HG02884 (cell line): Measurements from ENCODE around the gene GALNT8.
"Not testable (repeated sequence)": the region's sequence is repeated elsewhere in the genome, so short reads cannot be mapped to it uniquely, and the experiment has no call there.

Experiments
- ATAC-seq: cut with Tn5 transposase; IDR thresholded peaks from one replicate; pipeline ENCODE4 v1.9.1; 2021; ENCODE audit warnings: mild to moderate bottlenecking, moderate library complexity; ENCODE audit not compliant: unreplicated experiment

Gene GALNT8

DNA sequence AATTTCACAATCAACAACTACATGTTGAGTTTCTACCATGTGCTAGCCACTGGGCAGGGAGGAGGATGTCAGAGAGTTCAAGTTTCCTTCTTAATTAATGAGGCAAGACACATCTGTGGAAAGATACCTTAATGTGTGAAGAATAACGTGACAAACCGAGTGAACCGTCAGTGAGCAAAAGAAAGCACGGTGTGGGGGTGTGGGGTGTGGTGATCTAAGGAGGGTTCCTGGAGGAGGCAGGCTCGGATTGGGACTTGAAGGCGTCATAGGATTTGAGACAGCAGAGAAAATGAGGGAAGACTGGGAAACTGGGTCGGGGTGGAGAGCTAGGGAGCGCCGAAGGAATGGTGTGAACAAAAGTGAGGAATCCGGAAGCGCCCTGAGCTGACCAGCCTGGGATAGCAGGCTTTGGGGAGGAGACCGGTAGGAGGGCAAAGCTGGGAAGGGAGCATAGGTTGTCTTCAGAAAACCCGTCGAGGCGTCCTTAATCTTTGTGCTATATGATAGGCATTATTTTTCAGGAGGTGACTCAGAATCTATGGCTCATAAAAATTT lies 22.3 kb downstream of the GALNT8 start:
- no peak for ATAC-seq

GRCh38 chr12:4743046-4743445 lies 22.8 kb downstream of the GALNT8 start:
- ATAC-seq = no peak

DNA sequence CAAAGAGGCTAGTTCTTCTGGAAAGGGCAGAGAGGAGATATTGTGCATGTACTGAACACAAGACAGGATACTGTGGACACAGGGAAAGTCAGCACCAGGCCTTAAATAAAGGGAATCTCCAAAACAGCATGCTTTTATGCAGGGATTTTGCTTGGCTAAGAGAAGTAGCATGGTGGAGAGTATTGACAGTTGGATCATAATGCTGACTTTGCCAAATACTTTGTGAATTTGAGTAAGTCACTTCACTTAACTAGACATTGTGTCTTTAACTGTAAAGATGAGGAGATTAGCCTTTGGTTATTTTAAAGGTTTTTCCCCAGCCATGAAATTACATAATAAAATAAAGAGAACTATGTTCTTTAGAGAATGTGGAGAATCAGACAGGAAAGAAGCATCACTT lies 24.5 kb downstream of the GALNT8 start:
- no peak for ATAC-seq

DNA sequence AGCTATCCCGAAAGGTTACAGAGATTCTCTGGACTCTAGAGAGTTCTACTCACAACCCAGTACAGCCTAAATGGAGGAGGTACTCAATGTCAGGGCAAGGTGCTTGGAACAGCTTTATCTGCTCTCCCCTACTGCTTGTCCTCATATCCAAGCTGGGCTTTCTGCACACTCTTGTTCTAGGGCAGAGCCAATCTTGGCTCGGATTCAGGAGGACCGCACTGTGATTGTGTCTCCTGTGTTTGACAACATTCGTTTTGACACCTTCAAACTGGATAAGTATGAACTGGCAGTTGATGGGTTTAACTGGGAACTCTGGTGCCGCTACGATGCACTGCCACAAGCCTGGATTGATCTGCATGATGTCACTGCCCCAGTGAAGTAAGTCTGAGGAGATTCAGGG lies 25.0 kb downstream of the GALNT8 start:
- no peak for ATAC-seq

DNA sequence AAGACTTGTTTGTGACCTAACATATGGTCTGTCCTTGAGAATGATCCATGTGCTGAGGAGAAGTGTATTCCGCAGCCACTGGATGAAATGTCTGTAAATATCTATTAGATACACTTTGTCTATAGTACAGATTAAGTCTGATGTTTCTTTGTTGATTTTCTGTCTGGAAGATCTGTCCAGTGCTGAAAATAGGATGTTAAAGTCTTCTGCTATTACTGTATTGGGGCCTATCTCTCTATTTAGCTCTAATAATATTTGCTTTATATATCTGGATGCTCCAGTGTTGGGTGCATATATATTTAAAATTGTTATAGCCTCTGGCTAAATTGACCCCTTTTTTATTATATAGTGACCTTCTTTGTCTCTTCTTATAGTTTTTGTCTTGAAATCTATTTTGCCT lies 31.5 kb downstream of the GALNT8 start:
- ATAC-seq = not testable (repeated sequence)

DNA sequence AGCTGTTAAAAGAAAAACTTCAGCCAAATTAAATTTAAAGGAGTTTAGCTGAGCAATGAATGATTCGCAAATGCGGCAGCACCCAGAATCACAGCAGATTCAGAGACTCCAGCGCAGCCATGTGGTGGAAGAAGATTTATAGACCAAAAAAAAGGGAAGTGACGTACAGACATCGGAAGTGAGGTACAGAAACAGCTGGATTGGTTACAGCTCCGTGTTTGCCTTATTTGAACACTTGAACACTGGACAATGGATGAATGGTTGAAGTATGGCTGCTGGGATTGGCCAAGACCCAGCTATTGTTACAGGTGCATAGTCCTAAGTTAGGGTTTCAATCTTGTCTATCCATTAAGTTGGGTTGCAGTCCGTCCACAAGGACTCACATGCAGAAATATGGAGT lies 42.6 kb downstream of the GALNT8 start:
- no peak for ATAC-seq

DNA sequence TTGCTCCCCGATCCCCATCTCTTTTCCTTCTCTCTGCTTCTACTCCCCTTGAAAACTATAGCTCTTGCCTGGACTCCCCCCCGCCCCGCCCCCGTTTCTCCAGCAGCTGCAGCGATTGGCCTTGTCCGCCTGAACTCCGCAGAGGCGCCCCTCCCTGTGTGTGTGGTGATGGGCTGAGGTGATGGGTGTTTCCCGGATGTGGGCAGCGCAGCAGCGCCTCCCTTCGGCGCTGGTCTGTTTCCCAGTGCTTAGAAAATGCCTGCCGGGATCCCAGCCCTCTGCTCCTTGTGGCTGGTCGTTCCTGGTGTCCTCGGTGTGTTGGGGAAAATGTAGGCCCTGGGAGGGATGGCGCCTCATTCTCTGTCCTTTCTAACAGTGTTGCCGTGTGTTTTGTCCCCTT lies 43.3 kb downstream of the GALNT8 start:
- no peak for ATAC-seq

DNA sequence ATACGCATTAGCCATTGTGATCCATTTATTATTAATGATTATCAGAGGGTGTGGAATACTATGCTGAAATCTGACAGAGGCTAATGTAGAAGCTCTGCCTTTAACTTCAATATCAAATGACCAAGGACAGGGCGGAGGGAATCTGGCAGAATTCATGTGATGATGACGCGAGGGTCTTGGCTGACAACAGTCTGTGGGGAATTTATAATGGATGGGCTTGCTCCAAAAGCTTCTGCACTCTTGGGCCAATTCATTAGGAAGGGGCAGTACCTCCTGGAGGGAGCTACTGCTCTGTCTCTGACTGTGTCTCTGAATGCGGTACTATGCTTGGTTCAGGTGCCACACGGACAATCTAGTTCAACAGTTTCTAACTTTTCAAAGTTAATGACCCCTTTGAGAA lies 46.2 kb downstream of the GALNT8 start:
- ATAC-seq = no peak

DNA sequence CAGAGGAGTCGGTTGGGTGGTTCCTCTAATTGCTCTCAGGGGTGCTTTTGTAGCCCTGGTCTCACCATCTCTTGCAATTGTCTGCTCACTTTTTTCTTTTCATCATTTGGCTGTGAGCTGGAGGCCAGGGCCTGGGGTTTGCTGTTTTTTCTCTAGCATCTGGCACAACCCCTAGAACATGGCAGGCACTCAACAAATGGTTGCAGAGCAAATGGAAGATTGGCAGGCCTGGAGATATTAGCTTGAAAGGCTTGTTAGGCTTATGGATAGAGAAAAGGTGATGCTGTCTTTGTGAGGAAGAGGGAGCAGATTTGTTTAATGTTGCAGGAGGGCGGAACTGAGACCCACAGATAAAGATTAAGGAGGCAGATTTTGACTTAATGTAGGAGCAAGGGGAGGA lies 47.0 kb downstream of the GALNT8 start:
- no peak for ATAC-seq

DNA sequence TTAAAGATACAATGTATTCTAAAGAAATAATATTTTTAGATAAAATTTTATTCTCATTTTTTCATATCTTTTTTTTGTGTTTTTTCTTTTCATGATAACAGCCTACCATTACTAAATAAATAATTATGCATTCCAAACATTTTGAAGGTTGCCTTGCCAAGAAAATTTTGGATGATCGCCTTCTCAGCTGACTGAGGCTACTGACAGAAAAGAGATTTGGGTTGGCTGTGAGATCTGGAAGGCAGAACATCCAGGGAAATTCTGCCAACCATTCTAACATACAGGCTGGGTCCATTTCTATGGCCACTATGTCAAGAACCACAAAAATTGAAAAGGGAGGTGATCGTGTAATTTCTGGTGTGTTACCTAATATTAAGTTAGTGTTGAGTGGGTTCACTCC lies 48.1 kb downstream of the GALNT8 start:
- ATAC-seq = no peak

DNA sequence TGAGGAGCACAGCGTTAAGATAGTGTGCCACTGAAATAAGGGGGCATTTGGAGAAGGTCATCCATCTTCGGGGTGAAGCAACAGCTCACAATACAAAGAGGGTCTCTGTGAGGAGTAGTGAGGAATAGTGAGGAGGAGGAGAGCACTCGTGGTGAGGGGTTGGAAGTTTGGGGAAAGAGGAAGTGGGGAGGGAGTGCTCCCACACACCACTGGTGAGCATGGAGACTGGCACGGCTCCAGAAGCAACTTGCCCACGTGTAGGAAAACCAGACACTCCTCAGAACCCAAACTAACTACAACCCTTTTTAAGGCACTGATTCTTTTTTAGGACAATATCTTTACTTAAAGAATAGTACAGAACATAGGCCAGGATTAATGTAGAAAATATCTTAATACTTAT lies 48.9 kb downstream of the GALNT8 start:
- ATAC-seq = no peak

DNA sequence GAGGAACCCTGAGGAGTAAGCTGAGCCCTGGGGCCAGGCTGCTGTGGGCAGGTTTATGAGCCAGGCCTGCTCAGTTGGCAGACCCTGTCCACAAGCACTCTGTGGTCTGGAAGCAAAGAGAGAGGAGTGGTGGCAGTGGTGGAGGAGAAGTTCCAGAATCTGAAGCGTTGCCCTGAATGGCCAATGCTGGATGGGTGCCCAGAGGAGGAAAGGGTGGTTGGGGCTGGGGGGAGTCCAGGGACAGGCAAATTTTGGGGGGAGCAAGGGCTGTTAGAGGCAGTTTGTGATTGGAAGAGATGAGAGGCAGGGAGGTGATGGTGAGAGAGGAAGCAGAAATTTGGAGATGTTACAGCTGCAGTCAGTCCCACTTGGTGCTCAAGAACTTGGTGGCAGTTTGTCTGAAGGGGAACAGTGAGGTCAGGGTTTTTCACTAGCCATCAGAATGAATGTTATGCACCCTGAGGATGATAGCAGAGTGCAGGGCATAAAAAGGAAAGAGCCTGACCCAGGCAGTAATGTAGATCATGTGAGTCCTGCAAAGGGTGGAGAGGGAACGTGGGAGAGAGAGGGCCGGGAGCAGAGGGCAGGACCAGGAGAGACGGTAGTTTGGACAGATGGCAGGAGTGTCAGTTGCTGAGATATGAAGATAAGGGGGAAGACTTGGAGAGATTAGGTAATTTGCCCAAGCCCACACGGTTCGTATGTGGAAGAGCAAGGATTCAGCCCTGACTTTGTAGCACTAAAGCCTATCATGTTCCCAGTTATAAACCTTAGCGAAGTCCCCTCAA lies 51.2 kb downstream of the GALNT8 start:
- ATAC-seq = no peak

DNA sequence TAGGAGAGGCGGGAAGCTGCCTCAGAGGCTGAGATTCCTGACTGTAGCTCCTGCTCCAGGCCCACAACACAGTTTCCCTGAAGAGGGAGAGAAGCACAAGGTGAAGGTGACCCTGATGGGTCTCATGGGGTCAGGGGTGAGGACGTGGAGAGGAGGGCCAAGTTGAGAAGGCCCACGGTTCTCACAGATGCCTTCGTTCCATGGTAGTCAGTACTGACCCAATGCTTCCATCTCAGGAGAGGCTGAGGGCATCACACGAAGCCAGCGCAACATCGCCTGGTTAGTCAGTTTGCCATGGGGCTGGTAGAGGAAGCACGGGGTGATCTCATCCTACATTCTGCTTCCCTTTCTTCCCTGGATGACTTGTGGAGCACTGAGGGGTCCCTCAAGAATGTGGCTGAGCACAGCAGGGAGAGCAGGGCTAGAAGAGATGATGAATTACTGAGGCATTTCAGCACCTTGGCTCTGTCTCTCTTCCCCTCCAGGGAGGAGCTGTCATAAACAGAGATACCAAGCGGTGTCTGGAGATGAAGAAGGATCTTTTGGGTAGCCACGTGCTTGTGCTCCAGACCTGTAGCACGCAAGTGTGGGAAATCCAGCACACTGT lies 51.9 kb downstream of the GALNT8 start:
- no peak for ATAC-seq

DNA sequence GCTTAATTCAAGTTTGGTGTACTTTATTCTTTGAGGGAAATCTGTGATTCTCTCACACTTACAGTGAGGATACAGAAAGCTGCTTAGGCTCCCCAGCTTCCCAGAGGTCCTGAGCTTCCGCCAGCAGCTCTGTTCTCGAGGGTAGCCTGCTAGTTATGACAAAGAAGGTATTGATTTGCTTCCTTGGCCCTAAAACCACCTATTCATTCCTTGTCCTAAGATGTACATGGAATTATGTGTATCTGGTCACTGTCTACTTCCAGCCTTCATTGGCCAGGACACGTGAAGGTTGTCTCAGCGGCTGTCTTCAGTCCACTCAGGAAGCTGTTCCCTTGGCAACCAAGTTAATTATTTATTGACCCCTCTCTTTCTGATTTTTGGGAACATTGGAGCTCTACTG lies 55.7 kb downstream of the GALNT8 start:
- ATAC-seq = no peak

DNA sequence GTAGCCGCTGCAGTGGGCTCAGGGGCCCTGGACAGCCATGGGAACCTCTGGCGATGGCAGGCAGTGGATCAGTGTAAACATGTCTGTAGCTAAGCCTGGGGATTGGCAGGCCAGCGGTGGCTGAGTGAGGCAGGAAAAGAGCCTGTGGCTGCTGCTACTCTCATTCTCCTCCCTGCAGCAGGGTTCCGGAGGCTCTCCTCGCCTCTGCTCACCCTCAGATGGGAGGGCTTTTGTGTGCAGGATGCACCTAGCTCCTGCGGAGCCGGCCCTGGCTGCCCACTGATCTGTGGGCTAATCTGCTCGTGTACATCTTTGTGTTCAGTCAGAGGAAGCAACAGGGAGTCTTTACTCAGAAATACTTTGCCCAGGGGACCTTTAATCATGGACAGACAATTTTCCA lies 59.5 kb downstream of the GALNT8 start:
- ATAC-seq = no peak

GRCh38 chr12:4780641-4781611 lies 60.7 kb downstream of the GALNT8 start:
- no peak for ATAC-seq

- ATAC-seq = no peak
These were observed 64.3 kb downstream of the GALNT8 start for GRCh38 chr12:4784404-4785054.

DNA sequence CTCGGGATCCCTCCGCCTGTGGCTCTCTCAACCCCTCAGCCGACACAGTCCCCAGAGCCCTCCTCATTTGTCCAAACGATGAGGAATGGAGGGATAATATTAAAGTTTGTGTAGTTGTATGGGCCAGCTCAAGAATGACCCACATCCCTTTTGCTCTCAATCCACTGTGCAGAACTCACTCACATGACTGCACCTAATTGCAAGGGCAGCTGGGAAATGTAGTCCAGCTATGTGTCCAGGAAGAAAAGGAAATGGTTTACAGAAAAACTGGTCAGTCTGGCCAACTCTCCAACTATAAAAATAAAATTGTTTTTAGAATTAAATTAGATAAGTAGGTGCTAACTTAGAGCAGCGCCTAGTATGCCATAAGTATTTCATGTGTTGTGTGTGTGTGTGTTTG lies 66.6 kb downstream of the GALNT8 start:
- ATAC-seq = no peak

- ATAC-seq = no peak
These were observed 67.8 kb downstream of the GALNT8 start for GRCh38 chr12:4787965-4788364.

DNA sequence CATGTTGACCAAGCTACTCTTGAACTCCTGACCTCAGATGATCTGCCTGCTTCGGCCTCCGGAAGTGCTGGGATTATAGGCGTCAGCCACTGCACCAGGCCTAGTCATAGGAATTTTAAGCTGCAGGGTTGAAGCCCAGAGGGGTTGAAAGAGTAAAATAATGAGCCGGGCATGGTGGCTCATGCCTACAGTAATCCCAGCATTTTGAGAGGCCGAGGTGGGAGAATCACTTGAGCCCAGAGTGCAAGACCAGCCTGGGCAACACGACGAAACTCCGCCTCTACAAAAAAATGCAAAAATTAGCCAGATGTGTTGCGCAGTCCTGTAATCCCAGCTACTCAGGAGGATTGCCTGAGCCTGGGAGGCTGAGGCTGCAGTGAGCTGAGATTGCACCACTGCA lies 69.6 kb downstream of the GALNT8 start:
- no peak for ATAC-seq

DNA sequence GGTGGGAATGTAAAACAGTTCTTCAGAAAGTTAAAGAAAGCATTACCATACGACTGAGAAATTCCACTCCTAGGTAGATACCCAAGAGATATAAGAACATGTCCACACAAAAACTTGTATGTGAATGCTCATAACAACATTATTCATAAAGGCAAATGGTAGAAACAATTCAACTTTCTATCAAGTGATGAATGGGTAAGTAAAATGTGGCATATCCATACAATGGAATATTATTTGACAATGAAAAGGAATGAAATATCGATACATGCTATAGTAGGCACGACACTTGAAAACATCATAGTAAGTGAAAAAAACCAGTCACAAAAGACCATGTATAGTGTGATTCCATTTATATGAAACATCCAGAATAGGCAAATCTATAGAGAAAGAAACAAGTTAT lies 71.3 kb downstream of the GALNT8 start:
- no peak for ATAC-seq
